ENCODE results near the gene DLG1.

GRCh38 chr3:197348014-197348413 lies 49.6 kb upstream of the DLG1 start:
- TF ChIP-seq CTCF (conservative IDR thresholded peaks at IDR 0.05; ENCODE audit: low read length) (no peak), EZH2phosphoT487 (IDR thresholded peaks at IDR 0.05; ENCODE audit: borderline replicate concordance, low read depth, low read length) (no peak)
